ENCODE measurements around the gene ARHGAP15. TPM values are rescaled to one million over a fixed set of nuclear protein-coding genes. Genes with fewer than 3 reads are reported as not detected.

ARHGAP15 gene
- total and polyA plus RNA-seq, 10 donors, result 55.8 to 219 (median 130) TPM

GRCh38 chr2:143313861-143314260 lies 184.6 kb downstream of the ARHGAP15 start:
- no peaks in the 10 kb centered on the region for H3K27me3 ChIP-seq (replicated peaks in 1 of 7)
- H3K27ac ChIP-seq, result no peak overlapping the region
- no peaks in the 10 kb centered on the region for H3K4me1 ChIP-seq
- H3K36me3 ChIP-seq, result peaks cover 0 to 16% (median 0%) of the 10 kb centered on the region in 6 donors
- intact Hi-C loops (cut with DNase I; ENCODE audit: low total_unique reads), result no loop called here
- no peak for DNase-seq
- WGBS, 5 donors, result 85 to 99% (median 96%) methylated on average over 2 of the region's 2 CpGs
- H3K9me3 ChIP-seq, result no peaks in the 10 kb centered on the region
- no peak for TF ChIP-seq POLR2AphosphoS5 (IDR thresholded peaks at IDR 0.05)
- TF ChIP-seq, protein P1, sequence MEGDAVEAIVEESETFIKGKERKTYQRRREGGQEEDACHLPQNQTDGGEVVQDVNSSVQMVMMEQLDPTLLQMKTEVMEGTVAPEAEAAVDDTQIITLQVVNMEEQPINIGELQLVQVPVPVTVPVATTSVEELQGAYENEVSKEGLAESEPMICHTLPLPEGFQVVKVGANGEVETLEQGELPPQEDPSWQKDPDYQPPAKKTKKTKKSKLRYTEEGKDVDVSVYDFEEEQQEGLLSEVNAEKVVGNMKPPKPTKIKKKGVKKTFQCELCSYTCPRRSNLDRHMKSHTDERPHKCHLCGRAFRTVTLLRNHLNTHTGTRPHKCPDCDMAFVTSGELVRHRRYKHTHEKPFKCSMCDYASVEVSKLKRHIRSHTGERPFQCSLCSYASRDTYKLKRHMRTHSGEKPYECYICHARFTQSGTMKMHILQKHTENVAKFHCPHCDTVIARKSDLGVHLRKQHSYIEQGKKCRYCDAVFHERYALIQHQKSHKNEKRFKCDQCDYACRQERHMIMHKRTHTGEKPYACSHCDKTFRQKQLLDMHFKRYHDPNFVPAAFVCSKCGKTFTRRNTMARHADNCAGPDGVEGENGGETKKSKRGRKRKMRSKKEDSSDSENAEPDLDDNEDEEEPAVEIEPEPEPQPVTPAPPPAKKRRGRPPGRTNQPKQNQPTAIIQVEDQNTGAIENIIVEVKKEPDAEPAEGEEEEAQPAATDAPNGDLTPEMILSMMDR (IDR thresholded peaks at IDR 0.05 in 8 of 11, conservative IDR thresholded peaks at IDR 0.05 in 3 of 11), result no peak
- TF ChIP-seq POLR2A (IDR thresholded peaks at IDR 0.05), result no peak
- H3K4me3 ChIP-seq, result no peak overlapping the region

GRCh38 chr2:143321994-143322393 lies 192.8 kb downstream of the ARHGAP15 start:
- intact Hi-C loops (cut with DNase I; ENCODE audit: low total_unique reads), result no loop called here
- 70 to 92% (median 83%) methylated on average over 3 of the region's 3 CpGs for WGBS, 5 donors
- TF ChIP-seq POLR2AphosphoS5 (IDR thresholded peaks at IDR 0.05), result no peak
- TF ChIP-seq POLR2A (IDR thresholded peaks at IDR 0.05), result no peak
- TF ChIP-seq, protein P1 (IDR thresholded peaks at IDR 0.05 in 8 of 11, conservative IDR thresholded peaks at IDR 0.05 in 3 of 11), result no peak
- Histone ChIP-seq H3K4me3 (no peak overlapping the region), H3K4me1 (no peaks in the 10 kb centered on the region), H3K36me3 (peaks cover 0 to 29% (median 0%) of the 10 kb centered on the region in 6 donors), H3K27ac (no peak overlapping the region), H3K27me3 (replicated peaks in 1 of 7) (no peaks in the 10 kb centered on the region), H3K9me3 (no peaks in the 10 kb centered on the region)
- no peak for DNase-seq

DNA sequence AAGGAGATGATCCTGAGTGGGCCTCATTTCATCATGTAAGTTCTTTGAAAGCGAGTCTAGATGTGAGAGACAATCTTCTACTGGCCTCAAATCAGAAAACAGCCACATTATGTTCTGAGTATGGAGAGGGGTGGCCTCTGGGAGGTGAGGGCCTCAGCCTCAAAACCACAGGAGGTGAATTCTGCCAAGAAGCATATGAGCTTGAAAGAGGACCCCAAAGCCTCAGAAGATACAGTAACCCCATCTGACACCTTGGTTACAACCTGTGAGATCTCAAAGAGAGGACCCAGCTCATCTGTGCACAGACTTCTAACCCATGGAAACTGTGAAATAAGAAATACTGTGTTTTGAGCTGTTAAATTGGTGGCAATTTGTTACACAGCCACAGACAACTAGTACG lies 200.1 kb downstream of the ARHGAP15 start:
- TF ChIP-seq, protein P1 (IDR thresholded peaks at IDR 0.05 in 8 of 11, conservative IDR thresholded peaks at IDR 0.05 in 3 of 11), result no peak
- no peak for TF ChIP-seq POLR2AphosphoS5 (IDR thresholded peaks at IDR 0.05)
- TF ChIP-seq POLR2A (IDR thresholded peaks at IDR 0.05), result no peak
- no peak overlapping the region for H3K27ac ChIP-seq
- no peak overlapping the region for H3K4me3 ChIP-seq
- DNase-seq, result no peak
- H3K36me3 ChIP-seq, result no peaks in the 10 kb centered on the region
- WGBS, 5 donors, result 75 to 87% (median 85%) methylated on average over 2 of the region's 2 CpGs
- H3K9me3 ChIP-seq, result no peaks in the 10 kb centered on the region
- no peaks in the 10 kb centered on the region for H3K27me3 ChIP-seq (replicated peaks in 1 of 7)
- H3K4me1 ChIP-seq, result peaks cover 0 to 14% (median 0%) of the 10 kb centered on the region in 6 donors
- intact Hi-C loops (cut with DNase I; ENCODE audit: low total_unique reads), result no loop called here

GRCh38 chr2:143333168-143333791 lies 204.1 kb downstream of the ARHGAP15 start:
- TF ChIP-seq, protein P1 (IDR thresholded peaks at IDR 0.05 in 8 of 11, conservative IDR thresholded peaks at IDR 0.05 in 3 of 11), result no peak
- TF ChIP-seq POLR2AphosphoS5 (IDR thresholded peaks at IDR 0.05), result no peak
- TF ChIP-seq POLR2A (IDR thresholded peaks at IDR 0.05), result no peak
- H3K27me3 ChIP-seq (replicated peaks in 1 of 7), result no peaks in the 10 kb centered on the region
- H3K4me1 ChIP-seq, result peaks cover 0 to 14% (median 0%) of the 10 kb centered on the region in 6 donors
- peaks cover 0 to 5% (median 0%) of the 10 kb centered on the region in 6 donors for H3K36me3 ChIP-seq
- intact Hi-C loops (cut with DNase I; ENCODE audit: low total_unique reads), result no loop called here
- H3K9me3 ChIP-seq, result no peaks in the 10 kb centered on the region
- no peak overlapping the region for H3K4me3 ChIP-seq
- DNase-seq, result no peak
- H3K27ac ChIP-seq, result no peak overlapping the region
- 84 to 88% (median 85%) methylated on average over 9 of the region's 9 CpGs for WGBS, 5 donors

Measured in spleen (tissue), 11 donors.